ENCODE measurements around the gene SULT1A2. TPM values are rescaled to one million over a fixed set of nuclear protein-coding genes. Genes with fewer than 3 reads are reported as not detected.

Gene SULT1A2
- total and polyA plus RNA-seq, 2 of the 13 experiments (the other 11 are each of a cell fraction or from before 2014, with no cell fraction given) = 33.0 to 34.2 TPM

GRCh38 chr16:28596840-28597691, at the start of gene SULT1A2 (continued):
- TF ChIP-seq ZNF781 (CRISPR knock-in tag; IDR thresholded peaks at IDR 0.05; ENCODE audit: borderline replicate concordance, not compliant biosample characterization) = no peak
- TF ChIP-seq, protein P1, sequence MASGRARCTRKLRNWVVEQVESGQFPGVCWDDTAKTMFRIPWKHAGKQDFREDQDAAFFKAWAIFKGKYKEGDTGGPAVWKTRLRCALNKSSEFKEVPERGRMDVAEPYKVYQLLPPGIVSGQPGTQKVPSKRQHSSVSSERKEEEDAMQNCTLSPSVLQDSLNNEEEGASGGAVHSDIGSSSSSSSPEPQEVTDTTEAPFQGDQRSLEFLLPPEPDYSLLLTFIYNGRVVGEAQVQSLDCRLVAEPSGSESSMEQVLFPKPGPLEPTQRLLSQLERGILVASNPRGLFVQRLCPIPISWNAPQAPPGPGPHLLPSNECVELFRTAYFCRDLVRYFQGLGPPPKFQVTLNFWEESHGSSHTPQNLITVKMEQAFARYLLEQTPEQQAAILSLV (CRISPR knock-in tag; IDR thresholded peaks at IDR 0.05; ENCODE audit: borderline replicate concordance) = no peak
- TF ChIP-seq PBX3 (CRISPR knock-in tag; IDR thresholded peaks at IDR 0.05; ENCODE audit: borderline replicate concordance) = no peak
- TF ChIP-seq, protein P2, sequence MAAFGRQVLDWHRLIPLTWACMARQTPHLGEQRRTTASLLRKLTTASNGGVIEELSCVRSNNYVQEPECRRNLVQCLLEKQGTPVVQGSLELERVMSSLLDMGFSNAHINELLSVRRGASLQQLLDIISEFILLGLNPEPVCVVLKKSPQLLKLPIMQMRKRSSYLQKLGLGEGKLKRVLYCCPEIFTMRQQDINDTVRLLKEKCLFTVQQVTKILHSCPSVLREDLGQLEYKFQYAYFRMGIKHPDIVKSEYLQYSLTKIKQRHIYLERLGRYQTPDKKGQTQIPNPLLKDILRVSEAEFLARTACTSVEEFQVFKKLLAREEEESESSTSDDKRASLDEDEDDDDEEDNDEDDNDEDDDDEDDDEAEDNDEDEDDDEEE (CRISPR knock-in tag; IDR thresholded peaks at IDR 0.05) = no peak
- no peak for TF ChIP-seq HMGA1 (CRISPR knock-in tag; conservative IDR thresholded peaks at IDR 0.05)
- TF ChIP-seq ZNF451 (CRISPR knock-in tag; IDR thresholded peaks at IDR 0.05) = no peak
- no peak for TF ChIP-seq ZNF329 (CRISPR knock-in tag; IDR thresholded peaks at IDR 0.05; ENCODE audit: low read depth)
- peak; percentile 97 for TF ChIP-seq ZSCAN25 (CRISPR knock-in tag; IDR thresholded peaks at IDR 0.05)
- TF ChIP-seq, protein P3, sequence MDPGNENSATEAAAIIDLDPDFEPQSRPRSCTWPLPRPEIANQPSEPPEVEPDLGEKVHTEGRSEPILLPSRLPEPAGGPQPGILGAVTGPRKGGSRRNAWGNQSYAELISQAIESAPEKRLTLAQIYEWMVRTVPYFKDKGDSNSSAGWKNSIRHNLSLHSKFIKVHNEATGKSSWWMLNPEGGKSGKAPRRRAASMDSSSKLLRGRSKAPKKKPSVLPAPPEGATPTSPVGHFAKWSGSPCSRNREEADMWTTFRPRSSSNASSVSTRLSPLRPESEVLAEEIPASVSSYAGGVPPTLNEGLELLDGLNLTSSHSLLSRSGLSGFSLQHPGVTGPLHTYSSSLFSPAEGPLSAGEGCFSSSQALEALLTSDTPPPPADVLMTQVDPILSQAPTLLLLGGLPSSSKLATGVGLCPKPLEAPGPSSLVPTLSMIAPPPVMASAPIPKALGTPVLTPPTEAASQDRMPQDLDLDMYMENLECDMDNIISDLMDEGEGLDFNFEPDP (CRISPR knock-in tag; conservative IDR thresholded peaks at IDR 0.05) = no peak
- no peak for TF ChIP-seq EZH2 (conservative IDR thresholded peaks at IDR 0.05; ENCODE audit: low read depth, low read length)
- TF ChIP-seq, protein P4, sequence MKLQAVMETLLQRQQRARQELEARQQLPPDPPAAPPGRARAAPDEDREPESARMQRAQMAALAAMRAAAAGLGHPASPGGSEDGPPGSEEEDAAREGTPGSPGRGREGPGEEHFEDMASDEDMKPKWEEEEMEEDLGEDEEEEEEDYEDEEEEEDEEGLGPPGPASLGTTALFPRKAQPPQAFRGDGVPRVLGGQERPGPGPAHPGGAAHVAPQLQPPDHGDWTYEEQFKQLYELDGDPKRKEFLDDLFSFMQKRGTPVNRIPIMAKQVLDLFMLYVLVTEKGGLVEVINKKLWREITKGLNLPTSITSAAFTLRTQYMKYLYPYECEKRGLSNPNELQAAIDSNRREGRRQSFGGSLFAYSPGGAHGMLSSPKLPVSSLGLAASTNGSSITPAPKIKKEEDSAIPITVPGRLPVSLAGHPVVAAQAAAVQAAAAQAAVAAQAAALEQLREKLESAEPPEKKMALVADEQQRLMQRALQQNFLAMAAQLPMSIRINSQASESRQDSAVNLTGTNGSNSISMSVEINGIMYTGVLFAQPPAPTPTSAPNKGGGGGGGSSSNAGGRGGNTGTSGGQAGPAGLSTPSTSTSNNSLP (IDR thresholded peaks at IDR 0.05; ENCODE audit: low read depth, low read length) = no peak
- no peak for TF ChIP-seq ZNF598 (CRISPR knock-in tag; IDR thresholded peaks at IDR 0.05; ENCODE audit: borderline replicate concordance)
- no peak; the same call in 1 of the 2 replicates for TF ChIP-seq ZNF441 (CRISPR knock-in tag; IDR thresholded peaks at IDR 0.05; ENCODE audit: borderline replicate concordance)
- TF ChIP-seq, protein P5, sequence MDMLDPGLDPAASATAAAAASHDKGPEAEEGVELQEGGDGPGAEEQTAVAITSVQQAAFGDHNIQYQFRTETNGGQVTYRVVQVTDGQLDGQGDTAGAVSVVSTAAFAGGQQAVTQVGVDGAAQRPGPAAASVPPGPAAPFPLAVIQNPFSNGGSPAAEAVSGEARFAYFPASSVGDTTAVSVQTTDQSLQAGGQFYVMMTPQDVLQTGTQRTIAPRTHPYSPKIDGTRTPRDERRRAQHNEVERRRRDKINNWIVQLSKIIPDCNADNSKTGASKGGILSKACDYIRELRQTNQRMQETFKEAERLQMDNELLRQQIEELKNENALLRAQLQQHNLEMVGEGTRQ (IDR thresholded peaks at IDR 0.05; ENCODE audit: low read depth, low read length) = no peak
- TF ChIP-seq, protein P5 (CRISPR knock-in tag; IDR thresholded peaks at IDR 0.05; ENCODE audit: borderline replicate concordance) = no peak
- TF ChIP-seq TCF7L2 (IDR thresholded peaks at IDR 0.05; ENCODE audit: low read depth, low read length) = no peak
- TF ChIP-seq RBFOX2 (IDR thresholded peaks at IDR 0.05; ENCODE audit: low read depth, low read length) = peak; percentile 20; the same call in 1 of the 2 replicates
- TF ChIP-seq HIVEP1 (CRISPR knock-in tag; IDR thresholded peaks at IDR 0.05) = no peak
- no peak for TF ChIP-seq AGO1 (IDR thresholded peaks at IDR 0.05; ENCODE audit: low read depth, low read length, poor library complexity, severe bottlenecking)
